OCI-LY7 (cell line): ENCODE data around the gene BRME1. TPM values are rescaled to one million over a fixed set of nuclear protein-coding genes. Genes with fewer than 3 reads are reported as not detected.

ENCODE experiments used
- BruUV-seq: library from RNA; stranded (reverse); fragments of 400-500 nt; replicated peaks from 2 replicates; lab custom pipeline; 2021; lab: Mats Ljungman, UMichigan
- CTCF ChIA-PET: fragments of 300-600 bp; sonication (Branson Sonifier 250); formaldehyde crosslinking; loops from one replicate; lab custom pipeline; 2022; ENCODE audit warnings: antibody characterized with exemption; ENCODE audit not compliant: unreplicated experiment; lab: Charles Lee
- POLR2A ChIA-PET: fragments of 300-600 bp; sonication (Branson Sonifier 250); formaldehyde crosslinking; loops from one replicate; lab custom pipeline; 2022; ENCODE audit warnings: antibody characterized with exemption; lab: Charles Lee
- DNase-seq: peaks from one replicate; pipeline ENCODE4 v3.0.0-alpha.2; 2015; ENCODE audit warnings: low spot score
- H2AFZ ChIP-seq: fragments of 200-600 bp; sonication (generic), shearing (Covaris generic); 2 replicates; pipeline ENCODE4 v1.6.1; 2014; ENCODE audit warnings: mild to moderate bottlenecking, antibody characterized with exemption, low read length, moderate library complexity
- H3K27ac ChIP-seq: fragments of 200-600 bp; sonication (generic); 2 replicates; pipeline ENCODE4 v1.5.1; 2014; ENCODE audit warnings: mixed run types, low read depth, mild to moderate bottlenecking, moderate library complexity, low read length, inconsistent platforms; ENCODE audit not compliant: poor library complexity, severe bottlenecking
- H3K36me3 ChIP-seq: fragments of 200-600 bp; sonication (generic); 2 replicates; pipeline ENCODE4 v1.6.1; 2014; ENCODE audit warnings: mild to moderate bottlenecking, antibody characterized with exemption, low read length, moderate library complexity, mixed read lengths; ENCODE audit not compliant: insufficient read depth
- H3K4me1 ChIP-seq: fragments of 200-600 bp; sonication (generic); 2 replicates; pipeline ENCODE4 v1.5.1; 2014; ENCODE audit warnings: mild to moderate bottlenecking, low read length; ENCODE audit not compliant: insufficient read depth, poor library complexity, severe bottlenecking
- H3K4me2 ChIP-seq: fragments of 200-600 bp; sonication (generic); 2 replicates; pipeline ENCODE4 v1.6.1; 2014; ENCODE audit warnings: mild to moderate bottlenecking, low read length
- H3K4me3 ChIP-seq: fragments of 200-600 bp; sonication (generic); 2 replicates; pipeline ENCODE4 v1.5.1; 2014; ENCODE audit warnings: mild to moderate bottlenecking, low read depth, low read length; ENCODE audit not compliant: poor library complexity, severe bottlenecking
- H3K79me2 ChIP-seq: fragments of 200-600 bp; sonication (generic); 2 replicates; pipeline ENCODE4 v1.6.1; 2016; ENCODE audit warnings: low read depth, mild to moderate bottlenecking, low read length, moderate library complexity, mixed read lengths; ENCODE audit not compliant: insufficient read depth
- H3K9me2 ChIP-seq: fragments of 200-600 bp; sonication (generic); 2 replicates; pipeline ENCODE4 v1.6.1; 2016; ENCODE audit warnings: mild to moderate bottlenecking, low read length, mixed read lengths; ENCODE audit not compliant: insufficient read depth
- H3K9me3 ChIP-seq: fragments of 200-600 bp; sonication (generic); 2 replicates; pipeline ENCODE4 v1.6.1; 2014; ENCODE audit warnings: mild to moderate bottlenecking, mixed run types, low read length, mixed read lengths
- H4K20me1 ChIP-seq: fragments of 200-600 bp; sonication (generic); 2 replicates; pipeline ENCODE4 v1.6.1; 2014; ENCODE audit warnings: mild to moderate bottlenecking, antibody characterized with exemption, low read length, moderate library complexity, mixed read lengths; ENCODE audit not compliant: insufficient read depth
- CTCF ChIP-seq: fragments of 200-600 bp; sonication (generic); conservative IDR thresholded peaks from 2 replicates; pipeline ENCODE4 v1.5.1; 2014; ENCODE audit warnings: mild to moderate bottlenecking, antibody characterized with exemption, low read length, moderate library complexity, mixed read lengths
- EZH2phosphoT487 ChIP-seq: fragments of 200-600 bp; sonication (generic); IDR thresholded peaks from 2 replicates; pipeline ENCODE4 v1.6.1; 2018; ENCODE audit warnings: low read depth, borderline replicate concordance, mild to moderate bottlenecking, mixed run types, antibody characterized with exemption, low read length, moderate library complexity, mixed read lengths
- intact Hi-C: fragments of 100-400 bp; cut with micrococcal nuclease; formaldehyde crosslinking; loops from one replicate; pipeline ENCODE4 v1.10.0; 2022; ENCODE audit not compliant: unreplicated experiment
- total RNA-seq, 2 experiments: library from RNA; depleted of rRNA in 1 of 2; stranded (reverse); fragments of >200 nt in 1 of 2; shearing (Covaris generic) in 1 of 2; gene quantifications; 2 replicates each; pipeline ENCODE4 v1.2.3, GENCODE V29; 2014 to 2022

BRME1 gene
- total RNA-seq, 2 experiments from 2014 or later: 2.5 to 7.2 TPM

DNA sequence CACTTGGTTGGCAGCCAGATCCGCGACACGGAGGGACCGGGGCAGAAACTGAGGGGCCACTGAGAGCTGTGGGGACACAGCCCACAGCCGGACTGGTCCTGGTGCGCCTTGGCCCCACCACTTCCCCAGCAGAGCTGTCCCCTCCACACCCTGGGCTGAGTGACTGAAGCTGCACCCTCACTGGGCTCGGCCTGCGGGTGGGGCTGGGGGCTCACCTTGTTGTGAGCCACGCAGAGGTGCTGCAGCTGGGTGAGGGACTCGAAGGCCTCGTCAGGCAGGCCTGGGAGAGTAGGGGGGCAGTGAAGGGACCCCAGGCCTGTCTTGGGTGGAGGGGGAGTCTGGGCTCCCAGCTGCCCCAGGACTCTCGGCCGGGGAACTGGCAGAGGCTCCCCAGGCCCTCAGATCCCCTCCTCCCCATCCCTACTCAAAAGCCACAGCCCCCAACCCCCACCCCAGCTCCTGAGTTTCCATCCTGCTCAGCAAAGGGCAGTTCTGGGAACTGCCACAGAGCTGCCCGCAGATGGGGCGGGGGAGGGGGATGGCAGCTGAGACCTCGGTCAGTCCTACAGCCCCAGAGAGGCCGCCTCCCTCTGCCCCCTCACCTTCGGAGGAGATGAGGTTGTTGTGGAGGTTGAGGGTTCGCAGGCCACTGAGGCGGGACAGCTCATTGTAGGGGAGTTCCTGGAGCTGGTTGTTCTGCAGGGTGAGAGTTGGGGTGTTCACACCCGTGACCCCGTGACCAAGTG, 30.0 kb upstream of the BRME1 start:
- Histone ChIP-seq H3K9me2 (no peaks in the 10 kb centered on the region), H3K4me3 (no peak overlapping the region), H3K36me3 (no peaks in the 10 kb centered on the region), H3K79me2 (no peaks in the 10 kb centered on the region), H3K4me1 (no peaks in the 10 kb centered on the region), H4K20me1 (no peaks in the 10 kb centered on the region), H3K27ac (no peak overlapping the region), H3K9me3 (no peaks in the 10 kb centered on the region), H2AFZ (no peak overlapping the region), H3K4me2 (no peak overlapping the region)
- intact Hi-C loops: no loop called here
- POLR2A ChIA-PET: no interaction called here
- DNase-seq: no peak
- BruUV-seq: no TSS peak
- TF ChIP-seq CTCF: no peak
- TF ChIP-seq EZH2phosphoT487: no peak
- CTCF ChIA-PET: no interaction called here

GRCh38 chr19:13934785-13935109, 28.8 kb upstream of the BRME1 start:
- intact Hi-C loops: no loop called here
- H3K4me3 ChIP-seq: no peak overlapping the region
- no peaks in the 10 kb centered on the region for H3K36me3 ChIP-seq
- H2AFZ ChIP-seq: no peak overlapping the region
- no peak overlapping the region for H3K4me2 ChIP-seq
- no peaks in the 10 kb centered on the region for H3K4me1 ChIP-seq
- no peaks in the 10 kb centered on the region for H3K79me2 ChIP-seq
- H3K27ac ChIP-seq: no peak overlapping the region
- ChIA-PET CTCF (no interaction called here), POLR2A (no interaction called here)
- no TSS peak for BruUV-seq
- no peak for DNase-seq
- no peaks in the 10 kb centered on the region for H3K9me2 ChIP-seq
- no peaks in the 10 kb centered on the region for H3K9me3 ChIP-seq
- H4K20me1 ChIP-seq: no peaks in the 10 kb centered on the region
- TF ChIP-seq EZH2phosphoT487 (no peak), CTCF (no peak)

GRCh38 chr19:13932911-13933393, 27.0 kb upstream of the BRME1 start:
- H3K36me3 ChIP-seq: peaks cover 5% of the 10 kb centered on the region; the same call in 1 of the 2 replicates
- H2AFZ ChIP-seq: no peak overlapping the region
- no peaks in the 10 kb centered on the region for H3K79me2 ChIP-seq
- intact Hi-C loops: no loop called here
- no peak overlapping the region for H3K4me2 ChIP-seq
- TF ChIP-seq CTCF (no peak), EZH2phosphoT487 (no peak)
- no TSS peak for BruUV-seq
- no peaks in the 10 kb centered on the region for H3K9me2 ChIP-seq
- ChIA-PET CTCF (no interaction called here), POLR2A (no interaction called here)
- no peaks in the 10 kb centered on the region for H4K20me1 ChIP-seq
- H3K27ac ChIP-seq: no peak overlapping the region
- H3K4me3 ChIP-seq: no peak overlapping the region
- H3K9me3 ChIP-seq: no peaks in the 10 kb centered on the region
- no peak for DNase-seq
- no peaks in the 10 kb centered on the region for H3K4me1 ChIP-seq
